ENCODE data around the gene FKBP4. TPM values are rescaled to one million over a fixed set of nuclear protein-coding genes. Genes with fewer than 3 reads are reported as not detected.
"Not testable (repeated sequence)": the region's sequence is repeated elsewhere in the genome, so short reads cannot be mapped to it uniquely, and the experiment has no call there.

Gene FKBP4
- total RNA-seq, 2 donors from 2014 or later, result 92.1 to 181 TPM

DNA sequence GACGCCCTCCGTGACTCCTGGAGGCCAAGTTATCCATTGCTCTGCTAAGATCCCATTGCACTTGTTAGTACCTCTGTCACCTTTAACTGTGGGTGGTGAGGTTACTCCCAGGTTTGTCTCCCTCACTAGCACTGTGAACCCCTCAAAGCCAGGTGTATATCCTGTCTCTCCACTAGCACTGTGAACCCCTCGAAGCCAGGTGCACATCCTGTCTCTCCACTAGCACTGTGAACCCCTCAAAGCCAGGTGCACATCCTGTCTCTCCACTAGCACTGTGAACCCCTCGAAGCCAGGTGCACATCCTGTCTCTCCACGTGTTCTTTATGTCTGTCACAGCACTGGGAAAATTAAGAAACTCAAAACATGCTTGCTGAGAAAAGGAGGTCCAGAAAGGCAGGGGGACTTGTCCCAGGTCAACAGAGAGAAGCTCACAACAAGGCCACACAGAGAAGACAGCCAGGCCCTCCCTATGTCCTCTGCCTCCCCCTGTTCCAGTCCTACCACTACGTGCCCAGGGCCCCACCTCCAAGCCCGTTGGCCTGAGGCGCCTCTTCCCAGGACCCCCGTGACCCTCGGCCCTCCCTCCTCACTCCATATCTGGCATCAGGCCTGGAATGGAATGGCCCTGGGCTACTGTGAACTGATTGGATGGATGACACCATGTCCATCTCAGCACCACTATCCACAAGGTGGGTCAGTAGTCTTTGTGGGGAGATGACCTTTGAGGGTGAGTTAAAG is 26.4 kb upstream of the FKBP4 start:
- Mint-ChIP-seq H3K27me3 (peaks cover 0 to under 1% of the 10 kb centered on the region in 2 donors), H3K4me3 (no peak overlapping the region), H3K9me3 (no peaks in the 10 kb centered on the region), H3K27ac (no peak overlapping the region), H3K4me1 (ENCODE audit: low read depth in 2 of 2) (no peaks in the 10 kb centered on the region), H3K36me3 (no peaks in the 10 kb centered on the region)
- ATAC-seq (no peak), DNase-seq (ENCODE audit: low spot score) (no peak)

GRCh38 chr12:2769866-2770533 is 24.8 kb upstream of the FKBP4 start:
- DNase-seq (ENCODE audit: low spot score), result no peak
- H3K4me1 Mint-ChIP-seq (ENCODE audit: low read depth in 2 of 2), result no peaks in the 10 kb centered on the region
- no peaks in the 10 kb centered on the region for H3K9me3 Mint-ChIP-seq
- no peak overlapping the region for H3K27ac Mint-ChIP-seq
- H3K4me3 Mint-ChIP-seq, result no peak overlapping the region
- no peaks in the 10 kb centered on the region for H3K27me3 Mint-ChIP-seq
- ATAC-seq, result no peak
- H3K36me3 Mint-ChIP-seq, result no peaks in the 10 kb centered on the region

DNA sequence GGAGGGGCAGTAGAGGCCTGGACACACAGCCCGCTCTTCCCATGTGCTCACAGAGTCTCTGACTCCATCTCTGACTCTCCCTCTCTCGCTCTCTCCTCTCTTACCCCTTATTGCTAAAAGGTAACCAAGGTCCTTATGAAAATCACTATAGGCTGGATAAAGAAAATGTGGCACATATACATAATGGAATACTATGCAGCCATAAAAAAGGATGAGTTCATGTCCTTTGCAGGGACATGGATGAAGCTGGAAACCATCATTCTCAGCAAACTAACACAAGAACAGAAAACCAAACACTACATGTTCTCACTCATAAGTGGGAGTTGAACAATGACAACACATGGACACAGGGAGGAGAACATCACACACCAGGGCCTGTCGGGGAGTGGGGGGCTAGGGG is 24.2 kb upstream of the FKBP4 start:
- H3K9me3 Mint-ChIP-seq; H3K27me3 Mint-ChIP-seq; H3K27ac Mint-ChIP-seq; ATAC-seq; H3K36me3 Mint-ChIP-seq; DNase-seq (ENCODE audit: low spot score); H3K4me1 Mint-ChIP-seq (ENCODE audit: low read depth in 2 of 2); H3K4me3 Mint-ChIP-seq: not testable (repeated sequence)

- DNase-seq (ENCODE audit: low spot score), result no peak
Observed at GRCh38 chr12:2772370-2772769, 22.4 kb upstream of the FKBP4 start.

DNA sequence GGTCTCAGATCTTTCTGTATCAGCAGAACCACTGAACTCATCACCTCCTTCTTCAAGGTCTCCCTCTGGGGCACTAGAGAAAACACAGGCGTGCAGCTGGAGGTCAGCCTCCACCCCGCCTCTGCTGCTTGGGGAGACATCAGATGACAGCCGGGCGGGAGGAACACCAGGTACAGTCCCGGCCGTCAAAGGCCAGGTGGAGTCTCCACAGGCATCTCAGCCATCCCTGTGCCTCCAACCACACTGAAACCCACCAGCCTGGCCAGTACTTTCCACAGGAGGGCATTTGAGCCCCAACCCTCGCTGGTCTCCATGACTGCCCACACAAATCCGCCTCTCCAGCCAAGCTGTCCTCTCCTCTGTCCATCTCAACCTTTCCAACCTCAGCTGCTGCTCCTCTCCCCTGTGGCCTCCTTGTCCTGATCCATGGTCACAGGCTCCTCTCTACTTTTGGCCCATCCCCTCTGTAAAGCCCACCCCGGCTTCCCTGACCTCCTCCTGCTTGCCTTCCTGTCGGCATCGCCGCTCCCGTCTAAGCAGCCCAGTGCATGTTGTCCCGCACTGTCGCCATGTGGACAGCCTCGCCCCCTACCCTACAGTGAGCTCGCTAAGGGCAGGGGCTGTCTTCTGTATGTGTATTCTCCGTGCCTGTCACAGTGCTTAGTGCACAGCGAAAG is 21.4 kb upstream of the FKBP4 start:
- no peak for DNase-seq (ENCODE audit: low spot score)
- no peaks in the 10 kb centered on the region for H3K9me3 Mint-ChIP-seq
- H3K36me3 Mint-ChIP-seq, result no peaks in the 10 kb centered on the region
- H3K4me1 Mint-ChIP-seq (ENCODE audit: low read depth in 2 of 2), result no peaks in the 10 kb centered on the region
- H3K27ac Mint-ChIP-seq, result no peak overlapping the region
- ATAC-seq, result no peak
- H3K4me3 Mint-ChIP-seq, result no peak overlapping the region
- peaks cover 0 to 3% of the 10 kb centered on the region in 2 donors for H3K27me3 Mint-ChIP-seq

More at GRCh38 chr12:2772370-2772769, 22.4 kb upstream of the FKBP4 start:
- no peak overlapping the region for H3K27ac Mint-ChIP-seq
- H3K4me3 Mint-ChIP-seq, result no peak overlapping the region
- H3K36me3 Mint-ChIP-seq, result no peaks in the 10 kb centered on the region
- H3K27me3 Mint-ChIP-seq, result no peaks in the 10 kb centered on the region
- no peaks in the 10 kb centered on the region for H3K9me3 Mint-ChIP-seq
- H3K4me1 Mint-ChIP-seq (ENCODE audit: low read depth in 2 of 2), result no peaks in the 10 kb centered on the region
- ATAC-seq, result no peak

DNA sequence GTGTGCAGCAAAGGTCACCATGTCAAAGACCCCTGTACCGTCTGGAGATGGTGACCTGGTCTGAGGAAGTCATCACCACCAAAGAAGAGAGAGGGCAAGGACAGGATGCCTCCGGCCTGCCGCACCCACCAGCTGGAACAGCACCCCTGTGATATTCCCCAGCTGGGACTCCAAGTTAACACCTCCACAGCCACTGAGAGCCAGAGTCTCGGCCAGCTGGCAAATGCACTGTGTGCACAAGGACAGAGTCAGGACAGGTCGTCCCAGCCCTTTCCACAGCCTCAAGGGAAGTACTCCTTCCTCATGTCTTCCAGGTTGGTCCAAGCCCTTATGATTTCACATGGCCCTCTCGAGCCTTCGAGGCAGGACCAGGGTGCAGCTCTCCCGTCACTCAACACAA is 19.3 kb upstream of the FKBP4 start:
- Mint-ChIP-seq H3K4me3 (no peak overlapping the region), H3K9me3 (no peaks in the 10 kb centered on the region), H3K36me3 (no peaks in the 10 kb centered on the region), H3K27me3 (peaks cover 0 to 5% of the 10 kb centered on the region in 2 donors), H3K4me1 (ENCODE audit: low read depth in 2 of 2) (peaks cover 0 to 3% of the 10 kb centered on the region in 2 donors), H3K27ac (no peak overlapping the region)
- DNase-seq (ENCODE audit: low spot score) (no peak), ATAC-seq (no peak)

DNA sequence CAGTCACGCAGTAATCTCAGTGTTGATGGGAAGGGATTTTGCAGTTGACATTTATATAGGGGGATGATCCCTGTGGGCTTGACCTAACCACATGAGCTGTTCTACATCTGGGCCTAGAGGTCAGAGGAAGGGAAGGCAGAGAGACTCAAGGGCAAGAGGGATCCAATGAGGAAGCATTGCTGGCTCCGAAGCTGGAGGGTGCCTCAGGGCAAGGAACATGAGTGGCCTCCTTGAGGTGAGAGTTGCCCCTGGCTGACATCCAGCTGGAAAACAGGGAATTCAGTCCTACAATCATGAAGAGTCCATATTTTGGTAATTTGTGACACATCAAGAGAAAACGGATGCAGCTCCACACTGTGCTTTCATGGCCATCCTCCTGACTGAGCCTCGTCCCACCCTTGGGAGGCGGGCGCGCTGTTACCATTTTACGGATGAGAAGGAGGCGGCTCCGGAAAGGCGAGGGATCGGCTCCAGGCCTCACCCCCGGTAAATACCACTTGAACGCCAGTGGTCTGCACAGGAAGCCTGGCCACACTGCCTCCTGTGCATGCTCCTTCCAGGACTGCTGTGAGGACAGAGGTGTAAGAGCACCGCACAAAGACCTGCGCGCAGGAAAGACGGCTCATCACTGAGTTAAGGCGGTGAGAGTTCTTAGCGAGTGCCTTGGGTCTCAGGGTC is 18.5 kb upstream of the FKBP4 start:
- ATAC-seq (no peak), DNase-seq (ENCODE audit: low spot score) (no peak)
- no peaks in the 10 kb centered on the region for H3K36me3 Mint-ChIP-seq
- H3K9me3 Mint-ChIP-seq, result no peaks in the 10 kb centered on the region
- peaks cover 0 to 3% of the 10 kb centered on the region in 2 donors for H3K4me1 Mint-ChIP-seq (ENCODE audit: low read depth in 2 of 2)
- no peak overlapping the region for H3K4me3 Mint-ChIP-seq
- peaks cover 0 to 5% of the 10 kb centered on the region in 2 donors for H3K27me3 Mint-ChIP-seq
- H3K27ac Mint-ChIP-seq, result no peak overlapping the region

DNA sequence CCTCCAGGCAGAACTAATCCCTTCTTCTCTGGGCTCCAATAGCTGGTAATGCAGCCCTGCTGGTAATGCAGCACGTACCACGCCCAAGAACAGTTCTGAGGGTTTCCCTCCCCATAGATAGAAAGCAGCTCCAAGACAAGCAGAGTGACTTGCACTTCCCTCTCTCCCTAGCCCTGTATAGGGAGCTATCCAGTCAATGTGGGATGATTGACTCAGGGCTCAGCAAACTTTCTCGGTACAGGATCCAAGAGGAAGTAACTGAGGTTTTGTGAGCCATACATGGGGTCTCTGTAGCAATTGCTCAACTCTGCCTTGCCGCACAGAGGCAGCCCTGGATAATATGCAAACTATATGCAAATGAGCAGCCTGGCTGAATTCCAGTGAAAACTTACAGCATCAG is 15.5 kb upstream of the FKBP4 start:
- Mint-ChIP-seq H3K36me3 (no peaks in the 10 kb centered on the region), H3K27me3 (peaks cover 15 to 19% of the 10 kb centered on the region in 2 donors), H3K4me3 (no peak overlapping the region), H3K4me1 (ENCODE audit: low read depth in 2 of 2) (peaks cover 6 to 12% of the 10 kb centered on the region in 2 donors), H3K9me3 (no peaks in the 10 kb centered on the region), H3K27ac (no peak overlapping the region)
- no peak for ATAC-seq
- DNase-seq (ENCODE audit: low spot score), result no peak

DNA sequence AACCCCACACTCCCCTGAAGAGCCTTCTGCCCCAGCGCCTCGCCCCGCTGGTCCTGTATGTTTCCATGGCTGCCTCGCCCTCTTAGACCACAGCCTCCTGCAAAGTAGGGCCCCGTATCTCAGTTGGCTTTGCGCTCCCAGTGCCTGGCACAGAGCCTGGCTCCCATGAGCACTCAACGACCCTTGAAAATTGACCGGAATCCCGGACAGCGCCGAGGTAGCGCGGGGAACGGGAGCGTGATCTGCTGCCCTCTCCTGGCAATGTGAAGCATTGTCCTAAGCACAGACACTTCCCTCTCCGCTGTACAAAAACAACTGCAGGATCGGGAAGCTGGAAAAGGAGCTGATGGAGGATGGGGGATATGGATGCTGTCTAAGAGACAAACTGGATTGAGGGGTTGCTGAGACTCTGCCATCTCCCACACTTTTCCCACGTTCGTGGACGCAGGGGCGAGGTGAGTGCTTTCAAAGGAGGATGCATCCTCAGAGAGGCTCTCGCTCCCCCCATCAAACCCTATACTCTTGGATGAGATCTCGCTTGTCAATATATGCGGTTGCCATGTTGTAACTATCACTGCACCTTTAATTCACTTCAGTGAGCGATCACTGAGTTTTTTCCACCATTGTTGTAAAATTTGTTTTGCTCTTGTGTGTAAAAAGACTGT is 10.7 kb upstream of the FKBP4 start:
- H3K4me1 Mint-ChIP-seq (ENCODE audit: low read depth in 2 of 2), result peaks cover 7 to 14% of the 10 kb centered on the region in 2 donors
- peaks cover 30 to 33% of the 10 kb centered on the region in 2 donors for H3K27me3 Mint-ChIP-seq
- DNase-seq (ENCODE audit: low spot score), result no peak
- H3K27ac Mint-ChIP-seq, result no peak overlapping the region
- ATAC-seq, result peak; percentile 79 to 88
- no peaks in the 10 kb centered on the region for H3K9me3 Mint-ChIP-seq
- H3K4me3 Mint-ChIP-seq, result no peak overlapping the region
- no peaks in the 10 kb centered on the region for H3K36me3 Mint-ChIP-seq

GRCh38 chr12:2785017-2785416 is 9.8 kb upstream of the FKBP4 start:
- no peaks in the 10 kb centered on the region for H3K9me3 Mint-ChIP-seq
- H3K4me3 Mint-ChIP-seq, result no peak overlapping the region
- H3K36me3 Mint-ChIP-seq, result no peaks in the 10 kb centered on the region
- H3K4me1 Mint-ChIP-seq (ENCODE audit: low read depth in 2 of 2), result peaks cover 7 to 11% of the 10 kb centered on the region in 2 donors
- ATAC-seq (no peak), DNase-seq (ENCODE audit: low spot score) (no peak)
- H3K27ac Mint-ChIP-seq, result no peak overlapping the region
- peaks cover 30 to 33% of the 10 kb centered on the region in 2 donors for H3K27me3 Mint-ChIP-seq

DNA sequence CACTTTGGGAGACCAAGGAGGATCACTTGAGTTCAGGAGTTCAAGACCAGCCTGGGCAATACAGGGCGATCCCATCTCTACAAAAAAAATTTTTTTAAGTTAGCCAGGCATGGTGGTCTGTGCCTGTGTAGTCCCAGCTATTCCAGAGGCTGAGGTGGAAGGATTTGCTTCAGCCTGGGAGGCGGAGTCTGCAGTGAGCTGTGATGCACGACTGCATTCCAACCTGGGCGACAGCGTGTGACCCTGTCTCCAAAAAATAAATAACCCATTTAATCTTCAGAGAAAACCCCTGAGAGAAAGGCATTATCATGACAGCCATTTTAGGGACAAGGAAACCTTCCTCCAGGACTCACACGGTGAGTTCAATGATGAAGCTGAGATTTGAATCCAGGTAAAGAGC is 3.7 kb upstream of the FKBP4 start:
- Mint-ChIP-seq H3K4me1 (ENCODE audit: low read depth in 2 of 2) (peaks cover under 1 to 5% of the 10 kb centered on the region in 2 donors), H3K9me3 (no peaks in the 10 kb centered on the region), H3K27me3 (peaks cover 4 to 7% of the 10 kb centered on the region in 2 donors), H3K27ac (no peak overlapping the region), H3K4me3 (no peak overlapping the region), H3K36me3 (peaks cover 1% of the 10 kb centered on the region)
- ATAC-seq (no peak), DNase-seq (ENCODE audit: low spot score) (no peak)

DNA sequence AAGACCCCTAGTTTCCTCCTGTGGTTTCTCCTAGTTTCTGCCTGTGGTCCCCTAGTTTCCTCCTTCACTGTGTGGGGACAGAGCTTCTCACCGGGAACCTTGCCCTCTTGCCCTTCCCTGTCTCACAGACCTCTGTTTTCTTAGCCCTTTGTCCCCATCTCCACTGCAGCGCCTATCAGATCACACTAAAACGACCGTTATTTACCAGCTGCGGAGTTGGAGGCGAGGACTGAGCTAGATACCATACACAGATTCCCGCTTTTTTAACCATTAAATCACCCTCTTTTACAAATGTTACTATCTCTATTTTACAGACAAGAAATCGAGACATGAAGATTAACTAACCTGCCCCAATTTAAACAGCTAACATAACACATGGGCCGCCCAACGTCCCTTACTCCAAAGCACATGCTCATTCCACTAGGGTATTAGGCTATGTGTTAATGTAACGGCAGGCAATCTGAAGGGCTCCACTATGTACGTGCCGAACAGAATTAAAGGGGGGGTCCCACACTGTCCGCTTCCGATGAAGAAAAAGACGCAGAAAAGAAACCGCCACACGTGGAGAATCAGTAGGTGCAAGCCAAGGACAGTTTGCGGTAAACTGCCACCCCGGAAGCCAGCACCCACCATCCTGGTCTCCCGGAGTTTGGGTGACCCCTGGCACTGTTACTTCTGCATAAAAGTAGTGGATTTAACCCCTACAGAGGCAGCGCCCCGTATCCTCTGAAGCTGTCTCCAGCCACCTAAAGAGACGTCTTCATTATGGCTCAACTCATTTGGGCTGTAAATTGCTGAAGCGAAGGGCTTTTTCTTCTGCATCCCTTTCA is 1.9 kb upstream of the FKBP4 start:
- ATAC-seq (no peak), DNase-seq (ENCODE audit: low spot score) (no peak)
- Mint-ChIP-seq H3K27ac (peak overlapping the region in 1 of 2 donors; percentile 10), H3K9me3 (no peaks in the 10 kb centered on the region), H3K36me3 (peaks cover 9% of the 10 kb centered on the region), H3K4me1 (ENCODE audit: low read depth in 2 of 2) (peaks cover 19 to 23% of the 10 kb centered on the region in 2 donors), H3K4me3 (peak overlapping the region; percentile 62), H3K27me3 (peaks cover 4 to 7% of the 10 kb centered on the region in 2 donors)

Measured in natural killer cell treated with Interleukin-12 subunit alpha and Interleukin-12 subunit beta and Interleukin-15 and Interleukin-18, amount 100 ng/mL, for 72 hours (primary cell).